OCI-LY7 (cell line): Measurements from ENCODE around the gene CRHR1.

Experiments
- CTCF ChIP-seq: fragments of 200-600 bp; sonication (generic); conservative IDR thresholded peaks from 2 replicates; pipeline ENCODE4 v1.5.1; 2014; ENCODE audit warnings: mild to moderate bottlenecking, antibody characterized with exemption, low read length, moderate library complexity, mixed read lengths
- EZH2phosphoT487 ChIP-seq: fragments of 200-600 bp; sonication (generic); IDR thresholded peaks from 2 replicates; pipeline ENCODE4 v1.6.1; 2018; ENCODE audit warnings: low read depth, borderline replicate concordance, mild to moderate bottlenecking, mixed run types, antibody characterized with exemption, low read length, moderate library complexity, mixed read lengths

- TF ChIP-seq CTCF: no peak
- no peak for TF ChIP-seq EZH2phosphoT487
Measured at GRCh38 chr17:45845376-45846185, 61.5 kb downstream of the CRHR1 start.
